Hepatocyte (in vitro differentiated cells): ENCODE measurements around the gene OR14A16.

Experiments used
- EZH2 ChIP-seq: fragments of 200-600 bp; sonication (generic); IDR thresholded peaks from 2 replicates; pipeline ENCODE4 v1.6.1; 2016; ENCODE audit warnings: antibody characterized with exemption, mild to moderate bottlenecking, borderline replicate concordance
- TF ChIP-seq, protein P1 (sequence below): fragments of 200-600 bp; sonication (generic); IDR thresholded peaks from 2 replicates; pipeline ENCODE4 v1.5.1; 2016; ENCODE audit warnings: antibody characterized with exemption, mild to moderate bottlenecking; ENCODE audit not compliant: poor library complexity

DNA sequence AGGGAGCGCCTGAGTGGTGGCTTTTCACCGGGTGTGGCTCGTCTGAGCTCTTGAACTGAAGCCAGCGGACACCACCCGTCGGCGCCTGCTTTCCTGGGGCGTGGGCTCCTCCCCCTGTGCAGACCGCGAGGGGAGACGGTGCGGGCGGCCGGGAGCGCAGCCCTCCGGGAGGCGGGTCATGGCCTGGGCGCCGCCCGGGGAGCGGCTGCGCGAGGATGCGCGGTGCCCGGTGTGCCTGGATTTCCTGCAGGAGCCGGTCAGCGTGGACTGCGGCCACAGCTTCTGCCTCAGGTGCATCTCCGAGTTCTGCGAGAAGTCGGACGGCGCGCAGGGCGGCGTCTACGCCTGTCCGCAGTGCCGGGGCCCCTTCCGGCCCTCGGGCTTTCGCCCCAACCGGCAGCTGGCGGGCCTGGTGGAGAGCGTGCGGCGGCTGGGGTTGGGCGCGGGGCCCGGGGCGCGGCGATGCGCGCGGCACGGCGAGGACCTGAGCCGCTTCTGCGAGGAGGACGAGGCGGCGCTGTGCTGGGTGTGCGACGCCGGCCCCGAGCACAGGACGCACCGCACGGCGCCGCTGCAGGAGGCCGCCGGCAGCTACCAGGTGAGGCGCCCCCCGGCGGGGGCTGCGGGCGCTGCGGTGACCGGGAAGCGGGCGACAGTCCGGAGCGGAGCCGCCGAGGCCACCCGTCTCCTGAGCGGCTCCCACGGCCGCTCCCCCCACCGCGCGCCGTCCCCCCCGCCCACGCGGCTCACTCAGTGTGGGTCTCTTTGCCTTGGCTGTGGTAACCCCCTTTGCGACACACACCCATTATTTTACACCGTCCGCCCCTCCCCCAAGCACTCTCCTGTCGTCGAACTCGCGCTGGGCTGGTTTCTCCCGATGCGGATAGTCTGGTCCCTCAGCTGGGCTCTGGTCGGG lies 33.4 kb upstream of the OR14A16 start, which contains the start of gene TRIM58:
- TF ChIP-seq, protein P1, sequence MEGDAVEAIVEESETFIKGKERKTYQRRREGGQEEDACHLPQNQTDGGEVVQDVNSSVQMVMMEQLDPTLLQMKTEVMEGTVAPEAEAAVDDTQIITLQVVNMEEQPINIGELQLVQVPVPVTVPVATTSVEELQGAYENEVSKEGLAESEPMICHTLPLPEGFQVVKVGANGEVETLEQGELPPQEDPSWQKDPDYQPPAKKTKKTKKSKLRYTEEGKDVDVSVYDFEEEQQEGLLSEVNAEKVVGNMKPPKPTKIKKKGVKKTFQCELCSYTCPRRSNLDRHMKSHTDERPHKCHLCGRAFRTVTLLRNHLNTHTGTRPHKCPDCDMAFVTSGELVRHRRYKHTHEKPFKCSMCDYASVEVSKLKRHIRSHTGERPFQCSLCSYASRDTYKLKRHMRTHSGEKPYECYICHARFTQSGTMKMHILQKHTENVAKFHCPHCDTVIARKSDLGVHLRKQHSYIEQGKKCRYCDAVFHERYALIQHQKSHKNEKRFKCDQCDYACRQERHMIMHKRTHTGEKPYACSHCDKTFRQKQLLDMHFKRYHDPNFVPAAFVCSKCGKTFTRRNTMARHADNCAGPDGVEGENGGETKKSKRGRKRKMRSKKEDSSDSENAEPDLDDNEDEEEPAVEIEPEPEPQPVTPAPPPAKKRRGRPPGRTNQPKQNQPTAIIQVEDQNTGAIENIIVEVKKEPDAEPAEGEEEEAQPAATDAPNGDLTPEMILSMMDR = no peak
- TF ChIP-seq EZH2 = no peak
